WERI-Rb-1 (cell line): ENCODE measurements around the gene STAMBPL1.

Experiments
- DNase-seq: peaks from one replicate; pipeline ENCODE4 v3.0.0-alpha.2; 2020
- H3K27ac ChIP-seq: fragments of 250-450 bp; sonication (Bioruptor Pico); 2 replicates; pipeline ENCODE4 v1.5.1; 2020; ENCODE audit warnings: mild to moderate bottlenecking, moderate library complexity
- H3K27me3 ChIP-seq: fragments of 250-450 bp; sonication (Bioruptor Pico); 2 replicates; pipeline ENCODE4 v1.5.1; 2021; ENCODE audit warnings: mild to moderate bottlenecking, low read depth, moderate library complexity; ENCODE audit not compliant: insufficient read depth, severe bottlenecking
- H3K36me3 ChIP-seq: fragments of 250-450 bp; sonication (Bioruptor Pico); 2 replicates; pipeline ENCODE4 v1.5.1; 2020; ENCODE audit warnings: mild to moderate bottlenecking, moderate library complexity
- H3K4me3 ChIP-seq: 2 replicates; pipeline ENCODE4 v1.5.1; 2011; ENCODE audit warnings: low read depth, mild to moderate bottlenecking, control low read depth, low read length
- H3K9me3 ChIP-seq: fragments of 250-450 bp; sonication (Bioruptor Pico); 2 replicates; pipeline ENCODE4 v1.5.1; 2021; ENCODE audit warnings: mild to moderate bottlenecking, moderate library complexity; ENCODE audit not compliant: severe bottlenecking
- TF ChIP-seq, protein P1 (sequence below): IDR thresholded peaks from 2 replicates; pipeline ENCODE4 v1.5.1; 2011; ENCODE audit warnings: low read depth, mild to moderate bottlenecking, control low read depth, inconsistent platforms, low read length

The STAMBPL1 gene

GRCh38 chr10:88861036-88861435, 19.0 kb upstream of the STAMBPL1 start:
- Histone ChIP-seq H3K27me3 (no peaks in the 10 kb centered on the region), H3K9me3 (no peaks in the 10 kb centered on the region), H3K27ac (no peak overlapping the region), H3K4me3 (no peak overlapping the region), H3K36me3 (no peaks in the 10 kb centered on the region)
- DNase-seq = no peak
- TF ChIP-seq, protein P1, sequence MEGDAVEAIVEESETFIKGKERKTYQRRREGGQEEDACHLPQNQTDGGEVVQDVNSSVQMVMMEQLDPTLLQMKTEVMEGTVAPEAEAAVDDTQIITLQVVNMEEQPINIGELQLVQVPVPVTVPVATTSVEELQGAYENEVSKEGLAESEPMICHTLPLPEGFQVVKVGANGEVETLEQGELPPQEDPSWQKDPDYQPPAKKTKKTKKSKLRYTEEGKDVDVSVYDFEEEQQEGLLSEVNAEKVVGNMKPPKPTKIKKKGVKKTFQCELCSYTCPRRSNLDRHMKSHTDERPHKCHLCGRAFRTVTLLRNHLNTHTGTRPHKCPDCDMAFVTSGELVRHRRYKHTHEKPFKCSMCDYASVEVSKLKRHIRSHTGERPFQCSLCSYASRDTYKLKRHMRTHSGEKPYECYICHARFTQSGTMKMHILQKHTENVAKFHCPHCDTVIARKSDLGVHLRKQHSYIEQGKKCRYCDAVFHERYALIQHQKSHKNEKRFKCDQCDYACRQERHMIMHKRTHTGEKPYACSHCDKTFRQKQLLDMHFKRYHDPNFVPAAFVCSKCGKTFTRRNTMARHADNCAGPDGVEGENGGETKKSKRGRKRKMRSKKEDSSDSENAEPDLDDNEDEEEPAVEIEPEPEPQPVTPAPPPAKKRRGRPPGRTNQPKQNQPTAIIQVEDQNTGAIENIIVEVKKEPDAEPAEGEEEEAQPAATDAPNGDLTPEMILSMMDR = no peak

DNA sequence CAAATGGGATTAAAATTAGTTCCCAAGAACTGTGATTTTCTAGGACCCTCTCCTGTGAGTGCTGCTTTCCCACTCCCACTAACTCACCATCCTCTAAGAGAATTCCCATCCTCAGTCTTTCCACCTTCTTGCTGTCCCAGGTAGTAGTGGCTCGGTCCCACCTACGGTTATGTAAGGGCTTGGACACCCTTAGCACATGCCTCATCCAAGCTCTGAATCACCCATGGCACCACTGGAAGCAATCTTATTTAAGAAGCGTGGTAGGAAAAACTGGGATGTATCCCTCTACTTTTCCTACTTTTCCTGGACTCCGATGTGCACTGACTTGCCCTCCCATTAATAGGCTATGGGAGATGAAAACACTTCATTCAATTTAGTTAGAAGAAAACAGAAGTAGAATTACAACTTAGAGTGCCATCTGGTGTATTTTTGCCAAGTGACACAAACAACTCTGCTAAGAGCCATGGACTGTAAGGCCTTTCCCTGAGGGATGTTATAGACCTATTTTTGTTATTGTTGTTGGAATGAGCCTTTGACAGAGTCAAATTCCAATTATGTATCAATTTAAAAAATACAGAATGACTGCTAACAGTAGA, 14.7 kb upstream of the STAMBPL1 start:
- H3K27ac ChIP-seq = no peak overlapping the region
- TF ChIP-seq, protein P1 = no peak
- no peaks in the 10 kb centered on the region for H3K27me3 ChIP-seq
- H3K4me3 ChIP-seq = no peak overlapping the region
- no peaks in the 10 kb centered on the region for H3K9me3 ChIP-seq
- H3K36me3 ChIP-seq = no peaks in the 10 kb centered on the region
- DNase-seq = no peak

- no peak for DNase-seq
- Histone ChIP-seq H3K4me3 (no peak overlapping the region), H3K9me3 (no peaks in the 10 kb centered on the region), H3K27me3 (no peaks in the 10 kb centered on the region), H3K36me3 (no peaks in the 10 kb centered on the region), H3K27ac (no peak overlapping the region)
- TF ChIP-seq, protein P1 = no peak
These were observed 13.6 kb upstream of the STAMBPL1 start for GRCh38 chr10:88866454-88866853.

GRCh38 chr10:88870089-88870488, 10.0 kb upstream of the STAMBPL1 start:
- H3K27ac ChIP-seq = no peak overlapping the region
- no peaks in the 10 kb centered on the region for H3K9me3 ChIP-seq
- no peak for DNase-seq
- no peaks in the 10 kb centered on the region for H3K36me3 ChIP-seq
- H3K4me3 ChIP-seq = no peak overlapping the region
- H3K27me3 ChIP-seq = no peaks in the 10 kb centered on the region
- TF ChIP-seq, protein P1 = no peak

GRCh38 chr10:88873757-88874156, 6.3 kb upstream of the STAMBPL1 start:
- no peak for DNase-seq
- H3K36me3 ChIP-seq = no peaks in the 10 kb centered on the region
- no peaks in the 10 kb centered on the region for H3K9me3 ChIP-seq
- no peak overlapping the region for H3K27ac ChIP-seq
- H3K27me3 ChIP-seq = no peaks in the 10 kb centered on the region
- no peak overlapping the region for H3K4me3 ChIP-seq
- TF ChIP-seq, protein P1 = no peak

DNA sequence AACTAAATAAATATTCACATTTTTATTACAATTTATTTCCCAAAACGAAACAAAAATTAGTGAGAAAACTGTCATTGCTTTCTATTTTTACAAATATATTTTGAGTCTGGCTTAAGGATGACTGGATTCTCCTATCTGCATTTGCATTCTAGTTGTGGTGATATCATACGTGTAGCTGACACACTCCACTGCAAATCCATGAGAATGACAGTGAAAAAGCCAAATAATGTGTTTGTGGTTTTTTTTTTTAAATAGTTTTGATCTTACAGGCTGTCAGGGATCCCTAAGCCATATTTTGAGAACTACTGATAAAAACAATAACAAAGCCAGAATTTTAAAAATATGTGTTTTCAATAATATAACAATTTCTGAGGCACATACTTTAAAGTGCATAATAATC, 5.8 kb upstream of the STAMBPL1 start:
- Histone ChIP-seq H3K27ac (no peak overlapping the region), H3K27me3 (no peaks in the 10 kb centered on the region), H3K4me3 (no peak overlapping the region), H3K9me3 (no peaks in the 10 kb centered on the region), H3K36me3 (no peaks in the 10 kb centered on the region)
- TF ChIP-seq, protein P1 = no peak
- no peak for DNase-seq
